GM21528 (cell line): ENCODE data around the gene ZFP2.

Experiments used
- ATAC-seq: cut with Tn5 transposase; IDR thresholded peaks from one replicate; pipeline ENCODE4 v1.9.1; 2021; ENCODE audit warnings: mild to moderate bottlenecking, moderate library complexity; ENCODE audit not compliant: unreplicated experiment, low FRiP score

The ZFP2 gene

DNA sequence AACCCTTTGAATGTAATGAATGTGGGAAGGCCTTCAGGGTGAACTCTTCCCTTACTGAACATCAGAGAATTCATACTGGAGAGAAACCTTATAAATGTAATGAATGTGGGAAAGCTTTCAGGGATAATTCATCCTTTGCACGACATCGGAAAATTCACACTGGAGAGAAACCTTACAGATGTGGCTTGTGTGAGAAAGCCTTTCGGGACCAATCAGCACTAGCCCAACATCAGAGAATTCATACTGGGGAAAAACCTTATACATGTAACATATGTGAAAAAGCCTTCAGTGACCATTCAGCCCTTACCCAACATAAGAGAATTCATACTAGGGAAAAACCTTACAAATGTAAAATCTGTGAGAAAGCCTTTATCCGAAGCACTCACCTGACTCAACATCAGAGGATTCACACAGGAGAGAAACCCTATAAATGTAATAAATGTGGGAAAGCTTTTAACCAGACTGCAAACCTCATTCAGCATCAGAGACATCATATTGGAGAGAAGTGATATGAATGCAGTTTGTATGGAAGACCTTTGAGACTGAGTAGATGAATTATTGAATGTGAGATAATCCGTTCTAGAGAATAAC is 69.8 kb downstream of the ZFP2 start:
- ATAC-seq: no peak

DNA sequence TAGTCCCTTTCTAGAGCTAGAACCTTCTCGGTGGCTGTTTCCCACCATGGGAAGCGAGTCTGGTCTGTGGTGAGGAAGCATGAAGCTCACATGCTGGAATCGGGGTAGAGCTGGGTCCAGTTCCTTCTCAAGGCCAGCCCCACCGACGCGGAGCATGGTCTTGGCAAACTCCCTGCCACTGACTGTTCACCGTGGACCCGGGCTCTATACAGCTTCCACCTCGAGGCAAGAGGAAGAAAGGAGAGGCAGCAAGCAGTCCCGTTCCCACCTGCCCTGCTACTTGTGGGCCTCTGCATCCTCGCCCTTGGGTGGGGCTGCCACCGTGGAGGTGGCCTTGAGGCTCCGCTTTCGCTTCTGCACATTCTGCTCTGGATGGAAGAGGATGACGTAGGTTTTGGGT is 85.7 kb downstream of the ZFP2 start:
- no peak for ATAC-seq
